Urinary bladder (tissue), 4 donors: ENCODE results near the gene C1QTNF1. TPM values are rescaled to one million over a fixed set of nuclear protein-coding genes. Genes with fewer than 3 reads are reported as not detected.

Experiments used
- DNase-seq: peaks from one replicate; pipeline ENCODE4 v3.0.0-alpha.2; 2015; ENCODE audit errors: extremely low spot score
- H3K27ac ChIP-seq: one replicate; pipeline ENCODE4 v1.5.1; 2013; ENCODE audit warnings: low read depth, mild to moderate bottlenecking, moderate library complexity
- H3K36me3 ChIP-seq: one replicate; pipeline ENCODE4 v1.6.1; 2013; ENCODE audit warnings: mild to moderate bottlenecking, moderate library complexity; ENCODE audit not compliant: insufficient read depth
- H3K4me1 ChIP-seq: one replicate; pipeline ENCODE4 v1.6.1; 2013; ENCODE audit warnings: mild to moderate bottlenecking, moderate library complexity; ENCODE audit not compliant: insufficient read depth
- H3K4me3 ChIP-seq: one replicate; pipeline ENCODE4 v1.5.1; 2013; ENCODE audit warnings: low read depth, low read length
- WGBS: extraction: QIAGEN DNeasy Blood & Tissue Kit; methylation state at CpG from one replicate; pipeline ENCODE4 v1.1.7; 2013; 5-methylcytosine and 5-hydroxymethylcytosine counted together
- polyA plus RNA-seq: library from polyadenylated mRNA; stranded (reverse); fragments of 200-250 nt; gene quantifications from one replicate; pipeline ENCODE4 v1.2.3, GENCODE V29; 2013
- total RNA-seq: library from RNA; depleted of rRNA; stranded (reverse); fragments of >200 nt; gene quantifications from one replicate; pipeline ENCODE4 v1.2.3, GENCODE V29; 2014
- donor health status: healthy with polysubstance abuse.
- donor health status: healthy.

Gene C1QTNF1
- total and polyA plus RNA-seq, 2 donors: 5.2 to 85.0 TPM

- Histone ChIP-seq H3K36me3 (peaks cover 8% of the 10 kb centered on the region), H3K4me1 (no peaks in the 10 kb centered on the region), H3K27ac (no peak overlapping the region), H3K4me3 (no peak overlapping the region)
- no peak for DNase-seq
- whole genome bisulfite sequencing: 95% methylated on average over 18 of the region's 18 CpGs
Measured at GRCh38 chr17:79080349-79080748, 56.4 kb downstream of the C1QTNF1 start.

GRCh38 chr17:79080761-79081290, 56.9 kb downstream of the C1QTNF1 start:
- H3K27ac ChIP-seq: no peak overlapping the region
- DNase-seq: no peak
- H3K36me3 ChIP-seq: peaks cover 11% of the 10 kb centered on the region
- H3K4me3 ChIP-seq: no peak overlapping the region
- H3K4me1 ChIP-seq: no peaks in the 10 kb centered on the region
- 96% methylated on average over 17 of the region's 17 CpGs for WGBS

- DNase-seq: no peak
- H3K4me3 ChIP-seq: no peak overlapping the region
- H3K36me3 ChIP-seq: peaks cover 11% of the 10 kb centered on the region
- 82% methylated on average over 20 of the region's 20 CpGs for WGBS
- no peaks in the 10 kb centered on the region for H3K4me1 ChIP-seq
- no peak overlapping the region for H3K27ac ChIP-seq
Measured at GRCh38 chr17:79081571-79082276, 57.8 kb downstream of the C1QTNF1 start.

GRCh38 chr17:79082311-79083190, 58.6 kb downstream of the C1QTNF1 start:
- DNase-seq: no peak
- 72% methylated on average over 41 of the region's 41 CpGs for WGBS
- no peak overlapping the region for H3K27ac ChIP-seq
- no peaks in the 10 kb centered on the region for H3K4me1 ChIP-seq
- H3K4me3 ChIP-seq: no peak overlapping the region
- H3K36me3 ChIP-seq: peaks cover 11% of the 10 kb centered on the region

GRCh38 chr17:79083191-79083971, 59.4 kb downstream of the C1QTNF1 start:
- H3K27ac ChIP-seq: no peak overlapping the region
- peaks cover 11% of the 10 kb centered on the region for H3K36me3 ChIP-seq
- H3K4me1 ChIP-seq: no peaks in the 10 kb centered on the region
- no peak overlapping the region for H3K4me3 ChIP-seq
- 89% methylated on average over 28 of the region's 28 CpGs for WGBS
- DNase-seq: no peak

- no peak for DNase-seq
- H3K27ac ChIP-seq: no peak overlapping the region
- no peaks in the 10 kb centered on the region for H3K4me1 ChIP-seq
- no peak overlapping the region for H3K4me3 ChIP-seq
- 91% methylated on average over 31 of the region's 31 CpGs for WGBS
- H3K36me3 ChIP-seq: peaks cover 9% of the 10 kb centered on the region
Measured at GRCh38 chr17:79084291-79085153, 60.6 kb downstream of the C1QTNF1 start.

- H3K4me3 ChIP-seq: no peak overlapping the region
- DNase-seq: no peak
- H3K36me3 ChIP-seq: peaks cover 8% of the 10 kb centered on the region
- WGBS: 87% methylated on average over 30 of the region's 30 CpGs
- H3K27ac ChIP-seq: no peak overlapping the region
- H3K4me1 ChIP-seq: no peaks in the 10 kb centered on the region
Measured at GRCh38 chr17:79085154-79085920, 61.4 kb downstream of the C1QTNF1 start.

- DNase-seq: no peak
- Histone ChIP-seq H3K4me3 (no peak overlapping the region), H3K27ac (no peak overlapping the region), H3K36me3 (peaks cover 8% of the 10 kb centered on the region), H3K4me1 (no peaks in the 10 kb centered on the region)
- 90% methylated on average over 28 of the region's 28 CpGs for WGBS
Measured at GRCh38 chr17:79085921-79086551, 62.1 kb downstream of the C1QTNF1 start.

- no peak for DNase-seq
- H3K4me3 ChIP-seq: no peak overlapping the region
- 82% methylated on average over 33 of the region's 33 CpGs for WGBS
- no peak overlapping the region for H3K27ac ChIP-seq
- no peaks in the 10 kb centered on the region for H3K4me1 ChIP-seq
- H3K36me3 ChIP-seq: peaks cover 8% of the 10 kb centered on the region
Measured at GRCh38 chr17:79086609-79087427, 62.8 kb downstream of the C1QTNF1 start.

- no peak for DNase-seq
- WGBS: 46% methylated on average over 12 of the region's 12 CpGs
- Histone ChIP-seq H3K27ac (no peak overlapping the region), H3K4me3 (no peak overlapping the region), H3K4me1 (no peaks in the 10 kb centered on the region), H3K36me3 (peaks cover 8% of the 10 kb centered on the region)
Measured at GRCh38 chr17:79087428-79088143, 63.6 kb downstream of the C1QTNF1 start.
